ENCODE measurements around the gene TSPAN5.
"Not testable (repeated sequence)": the region's sequence is repeated elsewhere in the genome, so short reads cannot be mapped to it uniquely, and the experiment has no call there.

The TSPAN5 gene

DNA sequence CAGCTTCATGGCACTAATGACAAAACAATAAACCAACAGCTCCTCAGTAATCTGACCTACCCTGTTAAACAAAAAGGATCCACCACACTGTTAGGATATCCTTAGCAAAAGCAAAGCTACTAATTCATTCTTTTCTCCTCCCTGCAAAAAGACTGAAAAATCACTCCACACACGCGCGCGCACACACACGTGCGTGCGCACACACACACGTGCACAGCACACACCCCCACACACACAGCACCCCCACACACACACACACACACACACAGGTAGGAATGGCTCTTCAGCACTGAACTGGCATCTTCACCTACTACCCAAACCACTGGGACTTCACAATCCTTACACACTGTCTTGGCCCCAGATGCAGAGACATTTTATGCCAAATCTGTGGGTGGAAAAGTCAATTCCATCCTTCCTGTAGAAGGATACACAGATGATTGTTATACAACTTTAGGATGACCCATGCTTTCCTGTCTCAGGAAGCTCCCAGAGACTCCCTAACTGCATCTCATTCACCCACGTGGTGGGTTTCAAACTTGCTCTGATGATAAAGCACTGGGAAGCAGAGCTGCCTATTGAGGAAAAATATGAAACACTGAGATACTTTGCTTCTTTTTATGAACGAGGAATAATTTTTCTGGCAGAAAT, 102.5 kb downstream of the TSPAN5 start:
- no peak for DNase-seq (ENCODE audit: low read depth, low spot score)

- no peak for DNase-seq (ENCODE audit: low read depth, low spot score)
Measured at GRCh38 chr4:98546910-98547594, 111.4 kb downstream of the TSPAN5 start.

DNA sequence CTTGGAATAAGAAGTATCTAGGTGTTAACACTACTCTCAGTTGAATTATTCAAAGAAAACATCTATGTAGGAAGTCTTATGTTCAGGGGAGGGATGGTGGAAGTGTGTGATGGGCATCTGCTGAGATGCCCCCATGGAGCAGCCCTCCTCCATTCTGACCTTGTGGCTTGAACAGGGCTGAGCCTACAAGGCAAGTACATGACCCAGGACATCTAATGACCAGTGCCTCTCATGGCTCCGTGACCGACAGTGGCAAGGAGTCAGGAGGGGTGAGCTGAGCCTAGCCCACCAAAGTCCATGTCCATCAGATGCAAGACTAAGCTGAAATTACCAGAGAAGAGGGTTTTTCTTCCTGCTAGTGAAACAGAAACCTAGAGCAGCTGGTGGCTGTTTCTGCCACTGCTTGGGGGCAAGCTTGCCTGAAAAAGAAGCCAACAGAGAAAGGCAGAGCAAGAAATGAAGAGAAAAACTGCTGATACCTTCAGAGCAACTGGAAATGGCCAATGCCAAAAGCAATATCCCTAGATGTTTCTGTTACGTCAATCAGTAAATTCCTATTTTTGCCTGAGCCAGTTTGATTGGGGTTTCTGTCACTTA, 113.5 kb downstream of the TSPAN5 start:
- no peak for DNase-seq (ENCODE audit: low read depth, low spot score)

GRCh38 chr4:98544141-98544817, 114.1 kb downstream of the TSPAN5 start:
- no peak for DNase-seq (ENCODE audit: low read depth, low spot score)

GRCh38 chr4:98542011-98542410, 116.4 kb downstream of the TSPAN5 start:
- no peak for DNase-seq (ENCODE audit: low read depth, low spot score)

GRCh38 chr4:98540803-98541202, 117.6 kb downstream of the TSPAN5 start:
- DNase-seq (ENCODE audit: low read depth, low spot score): no peak

DNA sequence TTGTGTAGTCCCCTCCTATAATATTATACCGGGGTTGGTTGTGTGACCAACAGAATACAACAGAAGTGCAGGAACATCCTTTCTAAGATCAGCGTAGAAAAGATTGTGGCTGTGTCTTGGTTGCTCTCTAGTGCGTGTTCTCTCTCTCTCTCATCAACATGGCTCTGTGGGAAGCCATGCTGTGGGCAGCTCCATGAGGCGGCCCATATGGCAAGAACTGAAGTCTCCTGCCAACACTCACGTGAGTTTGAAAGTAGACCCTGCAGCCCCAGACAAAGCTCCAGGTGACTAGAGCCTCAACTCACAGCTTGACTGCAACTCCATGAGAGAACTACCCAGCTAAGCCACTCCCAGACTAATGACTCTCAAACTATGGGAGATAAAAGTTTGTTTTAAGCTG, 118.7 kb downstream of the TSPAN5 start:
- no peak for DNase-seq (ENCODE audit: low read depth, low spot score)

DNA sequence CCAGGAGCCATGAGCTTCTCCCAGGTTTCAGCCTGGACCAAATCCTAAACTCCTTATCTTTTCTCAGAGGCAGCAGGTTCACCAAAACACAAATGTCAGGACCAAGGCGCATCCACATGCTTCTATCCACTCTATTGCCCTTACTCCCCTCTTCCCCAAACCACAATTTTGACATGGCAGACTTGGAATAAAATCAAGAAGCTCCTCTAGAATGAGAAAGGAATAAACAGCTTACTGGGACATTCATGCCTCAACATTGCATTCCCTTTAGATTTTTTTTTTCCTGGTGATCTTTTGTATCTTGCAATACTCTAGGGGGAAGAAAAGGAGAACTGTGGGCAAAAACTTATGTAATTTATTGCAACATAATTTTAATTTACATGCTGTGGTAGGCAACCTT, 119.1 kb downstream of the TSPAN5 start:
- DNase-seq (ENCODE audit: low read depth, low spot score): no peak

- no peak for DNase-seq (ENCODE audit: low read depth, low spot score)
Measured at GRCh38 chr4:98536631-98537030, 121.8 kb downstream of the TSPAN5 start.

DNA sequence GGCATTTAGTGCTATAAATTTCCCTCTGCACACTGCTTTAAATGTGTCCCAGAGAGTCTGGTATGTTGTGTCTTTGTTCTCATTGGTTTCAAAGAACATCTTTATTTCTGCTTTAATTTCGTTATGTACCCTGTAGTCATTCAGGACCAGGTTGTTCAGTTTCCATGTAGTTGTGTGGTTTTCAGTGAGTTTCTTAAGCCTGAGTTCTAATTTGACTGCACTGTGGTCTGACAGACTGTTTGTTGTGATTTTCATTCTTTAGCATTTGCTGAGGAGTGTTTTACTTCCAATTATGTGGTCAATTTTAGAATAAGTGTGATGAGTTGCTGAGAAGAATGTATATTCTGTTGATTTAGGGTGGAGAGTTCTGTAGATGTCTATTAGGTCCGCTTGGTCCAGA, 124.3 kb downstream of the TSPAN5 start:
- not testable (repeated sequence) for DNase-seq (ENCODE audit: low read depth, low spot score)

GRCh38 chr4:98530572-98530971, 127.8 kb downstream of the TSPAN5 start:
- DNase-seq (ENCODE audit: low read depth, low spot score): no peak

DNA sequence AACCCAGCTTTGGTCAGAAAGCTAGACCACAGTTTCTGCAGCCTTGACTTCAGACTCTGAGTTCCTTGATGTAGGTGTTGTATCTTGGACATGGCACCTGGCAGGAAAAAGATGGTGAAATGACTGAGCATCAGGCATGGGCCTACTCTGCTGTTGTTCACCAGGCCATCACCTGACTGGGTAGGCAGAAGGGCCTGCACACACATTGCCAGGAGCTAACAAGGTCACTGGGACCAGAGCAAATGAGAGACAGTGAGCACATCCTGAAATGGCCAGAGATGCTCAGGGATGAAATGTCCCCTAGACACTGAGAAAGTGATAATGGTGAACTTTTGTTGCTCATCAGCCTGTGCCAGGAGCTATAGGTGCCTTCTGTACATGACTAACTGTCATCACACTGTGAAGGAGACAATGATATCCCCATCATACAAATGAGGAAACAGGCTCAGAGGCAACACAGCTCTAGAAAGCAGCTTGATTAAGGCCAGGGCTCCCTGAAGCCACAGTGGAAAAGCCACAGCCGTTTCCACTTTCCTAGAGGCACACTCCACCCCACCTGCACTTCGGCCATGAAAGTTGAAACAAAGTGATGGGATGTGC, 128.3 kb downstream of the TSPAN5 start:
- DNase-seq (ENCODE audit: low read depth, low spot score): no peak

GRCh38 chr4:98528882-98529281, 129.5 kb downstream of the TSPAN5 start:
- no peak for DNase-seq (ENCODE audit: low read depth, low spot score)

GRCh38 chr4:98527534-98528269, 130.7 kb downstream of the TSPAN5 start:
- DNase-seq (ENCODE audit: low read depth, low spot score): no peak

GRCh38 chr4:98524230-98524629, 134.2 kb downstream of the TSPAN5 start:
- no peak for DNase-seq (ENCODE audit: low read depth, low spot score)

DNA sequence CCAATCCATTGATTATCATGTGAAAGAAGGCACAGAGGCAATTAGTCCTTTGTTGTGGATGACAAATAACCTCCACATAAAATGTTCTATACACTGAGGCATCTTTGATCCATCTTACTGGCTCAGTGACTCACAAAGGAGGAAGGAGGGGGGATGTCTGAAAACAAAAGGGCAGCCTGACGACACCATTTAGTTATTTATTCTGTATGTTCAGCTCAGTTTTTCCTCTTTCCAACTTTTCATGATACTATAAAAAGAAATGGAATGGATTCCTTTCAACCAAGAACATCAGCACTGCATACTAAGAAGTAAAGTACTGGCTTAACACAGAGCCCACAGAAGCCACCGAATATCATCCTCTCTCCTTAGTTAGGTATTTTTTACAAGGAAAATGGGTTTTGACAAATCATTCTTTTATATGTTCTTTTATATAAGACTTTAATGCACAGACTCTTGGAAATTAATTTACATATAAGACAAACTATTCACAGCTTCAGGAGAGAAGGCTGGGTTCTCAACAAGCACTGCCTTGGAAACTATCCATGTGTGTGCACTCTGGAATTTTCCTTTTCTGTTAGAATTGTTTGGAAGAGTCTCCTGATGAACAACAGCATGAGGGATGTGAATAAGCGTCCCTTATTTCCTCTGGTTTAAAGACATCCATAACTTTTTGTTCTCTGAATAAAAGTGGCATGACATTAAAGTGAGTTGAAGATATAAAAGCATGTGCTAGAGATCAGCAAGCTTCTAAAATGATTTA, 135.6 kb downstream of the TSPAN5 start:
- no peak for DNase-seq (ENCODE audit: low read depth, low spot score)

- DNase-seq (ENCODE audit: low read depth, low spot score): no peak
Measured at GRCh38 chr4:98522062-98522461, 136.3 kb downstream of the TSPAN5 start.

GRCh38 chr4:98521486-98521885, 136.9 kb downstream of the TSPAN5 start:
- DNase-seq (ENCODE audit: low read depth, low spot score): no peak

DNA sequence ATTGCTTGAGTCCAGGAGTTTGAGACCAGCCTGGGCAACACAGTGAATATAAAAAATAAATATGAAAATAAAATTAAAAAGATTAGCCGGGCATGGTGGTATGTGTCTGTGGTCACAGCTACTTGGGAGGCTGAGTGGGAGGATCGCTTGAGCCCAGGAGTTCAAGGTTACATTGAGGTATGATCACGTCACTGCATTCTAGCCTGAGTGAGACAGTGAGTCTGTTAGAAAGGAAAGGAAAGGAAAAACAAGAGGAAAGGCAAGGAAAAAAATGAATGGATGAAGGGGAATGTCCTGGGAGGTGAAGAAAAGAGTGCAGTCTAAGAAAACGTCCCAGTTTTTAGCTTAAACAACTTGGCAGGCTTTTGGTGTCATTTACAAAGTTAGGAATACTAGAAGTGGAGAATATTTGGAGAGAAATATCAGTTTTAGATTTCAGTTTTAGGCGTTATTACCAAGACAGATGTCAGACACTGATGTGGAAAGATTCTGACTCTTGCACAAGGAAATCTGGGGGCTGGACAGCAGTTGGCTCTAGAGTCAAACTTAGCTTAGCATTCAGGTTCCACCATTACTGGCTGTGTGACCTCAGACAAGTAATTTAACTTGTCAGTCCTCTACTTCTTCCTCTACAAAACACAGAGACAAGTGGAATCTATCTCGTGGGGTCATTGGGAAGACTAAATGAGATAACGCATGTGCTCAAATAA, 139.0 kb downstream of the TSPAN5 start:
- DNase-seq (ENCODE audit: low read depth, low spot score): no peak
